NB4 (cell line): ENCODE measurements around the gene CEP131.

Experiments
- CTCF ChIP-seq: IDR thresholded peaks from one replicate; pipeline ENCODE4 v1.5.1; 2012; ENCODE audit warnings: low read depth, low read length
- MAX ChIP-seq: IDR thresholded peaks from 2 replicates; pipeline ENCODE4 v1.6.1; 2011; ENCODE audit warnings: low read depth, low read length
- POLR2A ChIP-seq: IDR thresholded peaks from 2 replicates; pipeline ENCODE4 v1.6.1; 2011; ENCODE audit warnings: mild to moderate bottlenecking; ENCODE audit not compliant: insufficient read length; ENCODE audit errors: extremely low read depth

GRCh38 chr17:81167194-81167524 lies 55.6 kb downstream of the CEP131 start:
- TF ChIP-seq CTCF (no peak), POLR2A (no peak), MAX (no peak)
